Activated T-helper 1 cell treated with anti-CD3 and anti-CD28 coated beads, Interleukin-12 subunit alpha, Interleukin-12 subunit beta, Interleukin-2, Interleukin-4 antibody, amounts not matched to agents 30 ng/mL and 10 ng/mL and 1 ng/mL, durations not matched to agents 14 hours and 24 hours and 36 hours (primary cell): ENCODE measurements around the gene HTR1E. TPM values are rescaled to one million over a fixed set of nuclear protein-coding genes. Genes with fewer than 3 reads are reported as not detected.
"Not testable (repeated sequence)": the region's sequence is repeated elsewhere in the genome, so short reads cannot be mapped to it uniquely, and the experiment has no call there.

Experiments
- DNase-seq: peaks from one replicate; pipeline ENCODE4 v3.0.0; 2021; ENCODE audit warnings: low spot score
- H3K27ac Mint-ChIP-seq: one replicate; pipeline ENCODE4 v1.8.0; 2021; ENCODE audit warnings: mild to moderate bottlenecking, mixed read lengths
- H3K27me3 Mint-ChIP-seq: one replicate; pipeline ENCODE4 v1.8.0; 2022; ENCODE audit warnings: mild to moderate bottlenecking, moderate library complexity, mixed read lengths; ENCODE audit not compliant: insufficient read depth
- H3K36me3 Mint-ChIP-seq: one replicate; pipeline ENCODE4 v1.8.0; 2021; ENCODE audit warnings: low read depth, mixed read lengths
- H3K4me1 Mint-ChIP-seq: one replicate; pipeline ENCODE4 v1.8.0; 2021; ENCODE audit warnings: low read depth, mixed read lengths
- H3K4me3 Mint-ChIP-seq: one replicate; pipeline ENCODE4 v1.8.0; 2021; ENCODE audit warnings: mild to moderate bottlenecking, moderate library complexity, mixed read lengths
- H3K9me3 Mint-ChIP-seq: one replicate; pipeline ENCODE4 v1.8.0; 2021; ENCODE audit warnings: mixed read lengths
- intact Hi-C: fragments of 100-400 bp; cut with micrococcal nuclease; formaldehyde crosslinking; loops from one replicate; pipeline ENCODE4 v1.15.1; 2024
- total RNA-seq: library from RNA; stranded (reverse); gene quantifications from 2 replicates; pipeline ENCODE4 v1.2.3, GENCODE V29; 2022

The HTR1E gene
- not detected in 2 replicates for total RNA-seq

- Mint-ChIP-seq H3K27ac (no peak within 1 kb of the TSS), H3K9me3 (no peaks in the 10 kb centered on the region), H3K4me1 (no peaks in the 10 kb centered on the region), H3K4me3 (no peak within 1 kb of the TSS), H3K27me3 (peaks cover 41% of the 10 kb centered on the region), H3K36me3 (no peaks in the 10 kb centered on the region)
- no peak for DNase-seq
- intact Hi-C loops: no loop called here
Observed at GRCh38 chr6:86937219-86938079, at the start of gene HTR1E. Gene HTR1E, plus strand, starts transcription at chr6:86937528. Its CDS starts 77,807 bp downstream, at chr6:87015335.

- Mint-ChIP-seq H3K4me3 (no peak overlapping the region), H3K27me3 (no peaks in the 10 kb centered on the region), H3K36me3 (no peaks in the 10 kb centered on the region), H3K27ac (no peak overlapping the region), H3K9me3 (no peaks in the 10 kb centered on the region), H3K4me1 (no peaks in the 10 kb centered on the region)
- intact Hi-C loops: no loop called here
- DNase-seq: no peak
Observed at GRCh38 chr6:86888301-86888700, 49.0 kb upstream of the HTR1E start.

- H3K27me3 Mint-ChIP-seq, intact Hi-C loops, DNase-seq, H3K36me3 Mint-ChIP-seq, H3K4me1 Mint-ChIP-seq, H3K27ac Mint-ChIP-seq, H3K4me3 Mint-ChIP-seq: not testable (repeated sequence)
- H3K9me3 Mint-ChIP-seq: peaks cover 11% of the 10 kb centered on the region
Observed at GRCh38 chr6:86897265-86897664, 40.1 kb upstream of the HTR1E start.

- Mint-ChIP-seq H3K27ac (no peak overlapping the region), H3K4me3 (no peak overlapping the region), H3K27me3 (no peaks in the 10 kb centered on the region), H3K36me3 (no peaks in the 10 kb centered on the region), H3K9me3 (no peaks in the 10 kb centered on the region), H3K4me1 (no peaks in the 10 kb centered on the region)
- DNase-seq: no peak
- intact Hi-C loops: no loop called here
Observed at GRCh38 chr6:86913795-86914194, 23.5 kb upstream of the HTR1E start.

- Mint-ChIP-seq H3K4me3 (no peak overlapping the region), H3K4me1 (no peaks in the 10 kb centered on the region), H3K36me3 (no peaks in the 10 kb centered on the region), H3K27ac (no peak overlapping the region), H3K27me3 (no peaks in the 10 kb centered on the region), H3K9me3 (peaks cover 3% of the 10 kb centered on the region)
- intact Hi-C loops: no loop called here
- no peak for DNase-seq
Observed at GRCh38 chr6:86916393-86916792, 20.9 kb upstream of the HTR1E start.

- H3K36me3 Mint-ChIP-seq, intact Hi-C loops, H3K27ac Mint-ChIP-seq, H3K27me3 Mint-ChIP-seq, H3K4me1 Mint-ChIP-seq, H3K9me3 Mint-ChIP-seq, DNase-seq, H3K4me3 Mint-ChIP-seq: not testable (repeated sequence)
Observed at GRCh38 chr6:86927138-86927537, 10.2 kb upstream of the HTR1E start.

GRCh38 chr6:86927859-86928258 lies 9.5 kb upstream of the HTR1E start:
- H3K36me3 Mint-ChIP-seq, H3K9me3 Mint-ChIP-seq, H3K27me3 Mint-ChIP-seq, intact Hi-C loops, H3K27ac Mint-ChIP-seq, H3K4me1 Mint-ChIP-seq, H3K4me3 Mint-ChIP-seq, DNase-seq: not testable (repeated sequence)

- intact Hi-C loops: no loop called here
- Mint-ChIP-seq H3K27ac (no peak overlapping the region), H3K4me1 (no peaks in the 10 kb centered on the region), H3K27me3 (peaks cover 38% of the 10 kb centered on the region), H3K36me3 (no peaks in the 10 kb centered on the region), H3K4me3 (no peak overlapping the region), H3K9me3 (no peaks in the 10 kb centered on the region)
- no peak for DNase-seq
Observed at GRCh38 chr6:86934365-86934764, 3.0 kb upstream of the HTR1E start.

- DNase-seq: no peak
- Mint-ChIP-seq H3K9me3 (no peaks in the 10 kb centered on the region), H3K4me3 (no peak overlapping the region), H3K27ac (no peak overlapping the region), H3K4me1 (no peaks in the 10 kb centered on the region), H3K27me3 (peaks cover 41% of the 10 kb centered on the region), H3K36me3 (no peaks in the 10 kb centered on the region)
- intact Hi-C loops: no loop called here
Observed at GRCh38 chr6:86936834-86937218, 502 bp upstream of the HTR1E start.

GRCh38 chr6:86938814-86939213 lies 1.5 kb downstream of the HTR1E start:
- H3K9me3 Mint-ChIP-seq: no peaks in the 10 kb centered on the region
- peaks cover 41% of the 10 kb centered on the region for H3K27me3 Mint-ChIP-seq
- H3K36me3 Mint-ChIP-seq: no peaks in the 10 kb centered on the region
- DNase-seq: no peak
- no peaks in the 10 kb centered on the region for H3K4me1 Mint-ChIP-seq
- intact Hi-C loops: no loop called here
- no peak overlapping the region for H3K27ac Mint-ChIP-seq
- H3K4me3 Mint-ChIP-seq: no peak overlapping the region

GRCh38 chr6:86941461-86941860 lies 4.1 kb downstream of the HTR1E start:
- no peak overlapping the region for H3K27ac Mint-ChIP-seq
- no peak for DNase-seq
- H3K36me3 Mint-ChIP-seq: no peaks in the 10 kb centered on the region
- peaks cover 31% of the 10 kb centered on the region for H3K27me3 Mint-ChIP-seq
- no peaks in the 10 kb centered on the region for H3K4me1 Mint-ChIP-seq
- H3K9me3 Mint-ChIP-seq: no peaks in the 10 kb centered on the region
- intact Hi-C loops: no loop called here
- H3K4me3 Mint-ChIP-seq: no peak overlapping the region

GRCh38 chr6:86942769-86943516 lies 5.6 kb downstream of the HTR1E start:
- H3K36me3 Mint-ChIP-seq: no peaks in the 10 kb centered on the region
- H3K27ac Mint-ChIP-seq: no peak overlapping the region
- H3K4me3 Mint-ChIP-seq: no peak overlapping the region
- no peaks in the 10 kb centered on the region for H3K9me3 Mint-ChIP-seq
- no peak for DNase-seq
- H3K4me1 Mint-ChIP-seq: no peaks in the 10 kb centered on the region
- peaks cover 18% of the 10 kb centered on the region for H3K27me3 Mint-ChIP-seq
- intact Hi-C loops: no loop called here

- no peak for DNase-seq
- Mint-ChIP-seq H3K9me3 (no peaks in the 10 kb centered on the region), H3K27me3 (peaks cover 8% of the 10 kb centered on the region), H3K36me3 (no peaks in the 10 kb centered on the region), H3K27ac (no peak overlapping the region), H3K4me1 (no peaks in the 10 kb centered on the region), H3K4me3 (no peak overlapping the region)
- intact Hi-C loops: no loop called here
Observed at GRCh38 chr6:86943819-86944407, 6.6 kb downstream of the HTR1E start.
